Astrocyte (in vitro differentiated cells and primary cell): ENCODE results near the gene GTF2F1. TPM values are rescaled to one million over a fixed set of nuclear protein-coding genes. Genes with fewer than 3 reads are reported as not detected.

Source experiments
- DNase-seq: peaks from one replicate; pipeline ENCODE4 v3.0.0-alpha.2; 2010; ENCODE audit warnings: low read depth
- FAIRE-seq: peaks from 2 replicates; lab custom pipeline; 2011; peaks lifted over from hg19 to GRCh38; lab: Jason Lieb, UNC
- H2AFZ ChIP-seq: 2 replicates; pipeline ENCODE4 v1.6.0; 2012; ENCODE audit warnings: low read depth, low read length, inconsistent platforms
- H3K27ac ChIP-seq: 2 replicates; pipeline ENCODE4 v1.5.1; 2011; ENCODE audit warnings: low read depth, low read length, inconsistent platforms
- H3K27me3 ChIP-seq: 2 replicates; pipeline ENCODE4 v1.6.0; 2011; ENCODE audit warnings: low read length, inconsistent platforms; ENCODE audit not compliant: insufficient read depth
- H3K36me3 ChIP-seq: 2 replicates; pipeline ENCODE4 v1.5.1; 2011; ENCODE audit warnings: low read length, inconsistent platforms; ENCODE audit not compliant: insufficient read depth
- H3K4me1 ChIP-seq: 2 replicates; pipeline ENCODE4 v1.5.1; 2011; ENCODE audit warnings: low read length, inconsistent platforms; ENCODE audit not compliant: insufficient read depth
- H3K4me2 ChIP-seq: 2 replicates; pipeline ENCODE4 v1.6.0; 2012; ENCODE audit warnings: low read length, inconsistent platforms
- H3K4me3 ChIP-seq: 2 replicates; pipeline ENCODE4 v1.5.1; 2011; ENCODE audit warnings: low read depth, mild to moderate bottlenecking, low read length, inconsistent platforms; ENCODE audit not compliant: insufficient read depth
- H3K79me2 ChIP-seq: 2 replicates; pipeline ENCODE4 v1.6.0; 2012; ENCODE audit warnings: mild to moderate bottlenecking, low read length, inconsistent platforms; ENCODE audit not compliant: insufficient read depth
- H3K9ac ChIP-seq: 2 replicates; pipeline ENCODE4 v1.6.0; 2012; ENCODE audit warnings: mild to moderate bottlenecking, low read length, inconsistent platforms
- H3K9me3 ChIP-seq: 2 replicates; pipeline ENCODE4 v1.5.1; 2012; ENCODE audit warnings: low read depth, mild to moderate bottlenecking, low read length, inconsistent platforms; ENCODE audit not compliant: insufficient read depth
- H4K20me1 ChIP-seq: 2 replicates; pipeline ENCODE4 v1.6.0; 2012; ENCODE audit warnings: low read length, inconsistent platforms; ENCODE audit not compliant: insufficient read depth
- H3K27ac Mint-ChIP-seq: one replicate; pipeline ENCODE4 v1.8.0; 2021; ENCODE audit warnings: mild to moderate bottlenecking, mixed read lengths; ENCODE audit not compliant: unreplicated experiment
- H3K27me3 Mint-ChIP-seq: one replicate; pipeline ENCODE4 v1.8.0; 2021; ENCODE audit warnings: low read depth, mixed read lengths; ENCODE audit not compliant: unreplicated experiment
- H3K36me3 Mint-ChIP-seq: one replicate; pipeline ENCODE4 v1.8.0; 2021; ENCODE audit warnings: low read depth, mixed read lengths; ENCODE audit not compliant: unreplicated experiment
- H3K4me1 Mint-ChIP-seq: one replicate; pipeline ENCODE4 v1.8.0; 2021; ENCODE audit warnings: low read depth, mixed read lengths; ENCODE audit not compliant: unreplicated experiment
- H3K4me3 Mint-ChIP-seq: one replicate; pipeline ENCODE4 v1.8.0; 2021; ENCODE audit warnings: mild to moderate bottlenecking, moderate library complexity, mixed read lengths; ENCODE audit not compliant: unreplicated experiment
- H3K9me3 Mint-ChIP-seq: one replicate; pipeline ENCODE4 v1.8.0; 2021; ENCODE audit warnings: mild to moderate bottlenecking, mixed read lengths; ENCODE audit not compliant: unreplicated experiment
- EZH2 ChIP-seq: IDR thresholded peaks from 2 replicates; pipeline ENCODE4 v1.6.1; 2012; ENCODE audit warnings: mild to moderate bottlenecking, low read length, inconsistent platforms; ENCODE audit not compliant: insufficient read depth
- total RNA-seq: library from RNA; stranded (reverse); gene quantifications from 2 replicates; pipeline ENCODE4 v1.2.1, GENCODE V29; 2021
- TF ChIP-seq, protein P1 (sequence below): IDR thresholded peaks from 2 replicates; pipeline ENCODE4 v1.5.1; 2011; ENCODE audit warnings: low read depth, mild to moderate bottlenecking, inconsistent platforms, low read length, moderate library complexity; ENCODE audit not compliant: insufficient read depth

Gene GTF2F1
- total RNA-seq, 1 donor from 2014 or later, result 92.3 TPM

DNA sequence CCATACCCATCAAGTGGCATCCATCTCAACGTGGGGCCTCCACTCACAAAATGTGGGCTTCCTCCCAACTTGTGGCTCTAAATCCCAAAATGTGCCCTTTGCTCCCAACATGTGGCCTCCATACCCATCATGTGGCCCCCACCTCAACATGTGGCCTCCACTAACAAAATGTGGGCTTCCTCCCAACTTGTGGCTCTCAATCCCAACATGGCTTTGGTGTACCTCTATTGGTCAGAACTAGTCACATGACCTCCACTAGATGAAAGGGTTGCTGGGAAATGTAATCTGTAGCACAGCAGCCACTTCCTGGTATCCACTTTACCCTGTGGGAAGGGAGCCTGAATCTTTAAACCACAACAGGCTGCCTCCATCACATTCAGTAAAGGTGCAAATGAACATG lies 49.5 kb downstream of the GTF2F1 start:
- Mint-ChIP-seq H3K4me3 (no peak overlapping the region), H3K27ac (no peak overlapping the region), H3K4me1 (no peaks in the 10 kb centered on the region), H3K36me3 (peaks cover 2% of the 10 kb centered on the region), H3K27me3 (peaks cover 8% of the 10 kb centered on the region), H3K9me3 (no peaks in the 10 kb centered on the region)
- Histone ChIP-seq H3K79me2 (no peaks in the 10 kb centered on the region), H3K9me3 (no peaks in the 10 kb centered on the region), H3K36me3 (no peaks in the 10 kb centered on the region), H3K27ac (no peak overlapping the region), H3K27me3 (no peaks in the 10 kb centered on the region), H3K9ac (no peak overlapping the region), H3K4me2 (no peak overlapping the region), H3K4me3 (no peak overlapping the region), H2AFZ (no peak overlapping the region), H4K20me1 (no peaks in the 10 kb centered on the region), H3K4me1 (no peaks in the 10 kb centered on the region)
- no peak for FAIRE-seq
- no peak for TF ChIP-seq EZH2
- TF ChIP-seq, protein P1, sequence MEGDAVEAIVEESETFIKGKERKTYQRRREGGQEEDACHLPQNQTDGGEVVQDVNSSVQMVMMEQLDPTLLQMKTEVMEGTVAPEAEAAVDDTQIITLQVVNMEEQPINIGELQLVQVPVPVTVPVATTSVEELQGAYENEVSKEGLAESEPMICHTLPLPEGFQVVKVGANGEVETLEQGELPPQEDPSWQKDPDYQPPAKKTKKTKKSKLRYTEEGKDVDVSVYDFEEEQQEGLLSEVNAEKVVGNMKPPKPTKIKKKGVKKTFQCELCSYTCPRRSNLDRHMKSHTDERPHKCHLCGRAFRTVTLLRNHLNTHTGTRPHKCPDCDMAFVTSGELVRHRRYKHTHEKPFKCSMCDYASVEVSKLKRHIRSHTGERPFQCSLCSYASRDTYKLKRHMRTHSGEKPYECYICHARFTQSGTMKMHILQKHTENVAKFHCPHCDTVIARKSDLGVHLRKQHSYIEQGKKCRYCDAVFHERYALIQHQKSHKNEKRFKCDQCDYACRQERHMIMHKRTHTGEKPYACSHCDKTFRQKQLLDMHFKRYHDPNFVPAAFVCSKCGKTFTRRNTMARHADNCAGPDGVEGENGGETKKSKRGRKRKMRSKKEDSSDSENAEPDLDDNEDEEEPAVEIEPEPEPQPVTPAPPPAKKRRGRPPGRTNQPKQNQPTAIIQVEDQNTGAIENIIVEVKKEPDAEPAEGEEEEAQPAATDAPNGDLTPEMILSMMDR, result no peak
- DNase-seq, result no peak

DNA sequence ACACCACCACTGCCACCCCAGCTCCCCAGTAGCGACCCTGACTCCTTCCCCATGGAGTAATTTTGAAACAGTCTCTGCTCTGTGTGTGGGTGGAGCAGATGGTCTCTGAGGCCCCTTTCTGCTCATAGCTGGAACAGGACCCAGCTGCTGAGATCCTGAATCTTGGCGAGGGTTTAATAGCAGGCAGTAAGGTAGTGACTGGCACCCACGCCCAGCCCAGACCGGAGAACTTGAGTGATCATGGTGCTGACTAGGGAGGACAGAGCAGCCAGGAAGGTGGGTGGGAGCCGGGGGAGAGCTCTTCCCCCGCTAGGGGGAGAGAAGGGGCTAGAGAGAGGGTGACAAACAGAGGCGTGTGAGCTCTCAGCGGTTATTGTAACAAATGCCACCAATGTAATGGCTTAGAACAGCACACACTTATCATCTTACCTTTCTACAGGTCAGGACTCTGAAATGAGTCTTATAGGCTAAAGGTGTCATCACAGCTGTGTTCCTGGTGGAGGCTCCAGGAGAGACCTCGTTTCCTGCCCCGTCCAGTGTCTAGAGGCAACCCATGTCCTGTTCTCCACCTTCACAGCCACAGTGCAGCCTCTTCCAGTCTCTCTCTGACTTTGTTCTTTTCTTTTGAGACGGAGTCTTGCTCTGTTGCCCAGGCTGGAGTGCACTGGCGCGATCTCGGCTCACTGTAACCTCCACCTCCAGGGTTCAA lies 52.3 kb downstream of the GTF2F1 start:
- Histone ChIP-seq H3K27me3 (no peaks in the 10 kb centered on the region), H3K36me3 (no peaks in the 10 kb centered on the region), H3K27ac (no peak overlapping the region), H3K79me2 (no peaks in the 10 kb centered on the region), H3K9me3 (no peaks in the 10 kb centered on the region), H3K9ac (no peak overlapping the region), H3K4me1 (no peaks in the 10 kb centered on the region), H4K20me1 (no peaks in the 10 kb centered on the region), H2AFZ (no peak overlapping the region), H3K4me3 (no peak overlapping the region), H3K4me2 (no peak overlapping the region)
- Mint-ChIP-seq H3K27me3 (peaks cover 3% of the 10 kb centered on the region), H3K36me3 (peaks cover 2% of the 10 kb centered on the region), H3K4me3 (no peak overlapping the region), H3K9me3 (no peaks in the 10 kb centered on the region), H3K4me1 (no peaks in the 10 kb centered on the region), H3K27ac (no peak overlapping the region)
- no peak for TF ChIP-seq EZH2
- TF ChIP-seq, protein P1, result no peak
- DNase-seq (no peak), FAIRE-seq (no peak)
